Astrocyte (in vitro differentiated cells and primary cell): Measurements from ENCODE around the gene INTS6. TPM values are rescaled to one million over a fixed set of nuclear protein-coding genes. Genes with fewer than 3 reads are reported as not detected.

Experiments used
- DNase-seq: peaks from one replicate; pipeline ENCODE4 v3.0.0-alpha.2; 2010; ENCODE audit warnings: low read depth
- FAIRE-seq: peaks from 2 replicates; lab custom pipeline; 2011; peaks lifted over from hg19 to GRCh38; lab: Jason Lieb, UNC
- H2AFZ ChIP-seq: 2 replicates; pipeline ENCODE4 v1.6.0; 2012; ENCODE audit warnings: low read depth, low read length, inconsistent platforms
- H3K27ac ChIP-seq: 2 replicates; pipeline ENCODE4 v1.5.1; 2011; ENCODE audit warnings: low read depth, low read length, inconsistent platforms
- H3K27me3 ChIP-seq: 2 replicates; pipeline ENCODE4 v1.6.0; 2011; ENCODE audit warnings: low read length, inconsistent platforms; ENCODE audit not compliant: insufficient read depth
- H3K36me3 ChIP-seq: 2 replicates; pipeline ENCODE4 v1.5.1; 2011; ENCODE audit warnings: low read length, inconsistent platforms; ENCODE audit not compliant: insufficient read depth
- H3K4me1 ChIP-seq: 2 replicates; pipeline ENCODE4 v1.5.1; 2011; ENCODE audit warnings: low read length, inconsistent platforms; ENCODE audit not compliant: insufficient read depth
- H3K4me2 ChIP-seq: 2 replicates; pipeline ENCODE4 v1.6.0; 2012; ENCODE audit warnings: low read length, inconsistent platforms
- H3K4me3 ChIP-seq: 2 replicates; pipeline ENCODE4 v1.5.1; 2011; ENCODE audit warnings: low read depth, mild to moderate bottlenecking, low read length, inconsistent platforms; ENCODE audit not compliant: insufficient read depth
- H3K79me2 ChIP-seq: 2 replicates; pipeline ENCODE4 v1.6.0; 2012; ENCODE audit warnings: mild to moderate bottlenecking, low read length, inconsistent platforms; ENCODE audit not compliant: insufficient read depth
- H3K9ac ChIP-seq: 2 replicates; pipeline ENCODE4 v1.6.0; 2012; ENCODE audit warnings: mild to moderate bottlenecking, low read length, inconsistent platforms
- H3K9me3 ChIP-seq: 2 replicates; pipeline ENCODE4 v1.5.1; 2012; ENCODE audit warnings: low read depth, mild to moderate bottlenecking, low read length, inconsistent platforms; ENCODE audit not compliant: insufficient read depth
- H4K20me1 ChIP-seq: 2 replicates; pipeline ENCODE4 v1.6.0; 2012; ENCODE audit warnings: low read length, inconsistent platforms; ENCODE audit not compliant: insufficient read depth
- H3K27ac Mint-ChIP-seq: one replicate; pipeline ENCODE4 v1.8.0; 2021; ENCODE audit warnings: mild to moderate bottlenecking, mixed read lengths; ENCODE audit not compliant: unreplicated experiment
- H3K27me3 Mint-ChIP-seq: one replicate; pipeline ENCODE4 v1.8.0; 2021; ENCODE audit warnings: low read depth, mixed read lengths; ENCODE audit not compliant: unreplicated experiment
- H3K36me3 Mint-ChIP-seq: one replicate; pipeline ENCODE4 v1.8.0; 2021; ENCODE audit warnings: low read depth, mixed read lengths; ENCODE audit not compliant: unreplicated experiment
- H3K4me1 Mint-ChIP-seq: one replicate; pipeline ENCODE4 v1.8.0; 2021; ENCODE audit warnings: low read depth, mixed read lengths; ENCODE audit not compliant: unreplicated experiment
- H3K4me3 Mint-ChIP-seq: one replicate; pipeline ENCODE4 v1.8.0; 2021; ENCODE audit warnings: mild to moderate bottlenecking, moderate library complexity, mixed read lengths; ENCODE audit not compliant: unreplicated experiment
- H3K9me3 Mint-ChIP-seq: one replicate; pipeline ENCODE4 v1.8.0; 2021; ENCODE audit warnings: mild to moderate bottlenecking, mixed read lengths; ENCODE audit not compliant: unreplicated experiment
- EZH2 ChIP-seq: IDR thresholded peaks from 2 replicates; pipeline ENCODE4 v1.6.1; 2012; ENCODE audit warnings: mild to moderate bottlenecking, low read length, inconsistent platforms; ENCODE audit not compliant: insufficient read depth
- total RNA-seq: library from RNA; stranded (reverse); gene quantifications from 2 replicates; pipeline ENCODE4 v1.2.1, GENCODE V29; 2021
- TF ChIP-seq, protein P1 (sequence below): IDR thresholded peaks from 2 replicates; pipeline ENCODE4 v1.5.1; 2011; ENCODE audit warnings: low read depth, mild to moderate bottlenecking, inconsistent platforms, low read length, moderate library complexity; ENCODE audit not compliant: insufficient read depth

The INTS6 gene
- total RNA-seq, 1 donor from 2014 or later = 47.6 TPM

DNA sequence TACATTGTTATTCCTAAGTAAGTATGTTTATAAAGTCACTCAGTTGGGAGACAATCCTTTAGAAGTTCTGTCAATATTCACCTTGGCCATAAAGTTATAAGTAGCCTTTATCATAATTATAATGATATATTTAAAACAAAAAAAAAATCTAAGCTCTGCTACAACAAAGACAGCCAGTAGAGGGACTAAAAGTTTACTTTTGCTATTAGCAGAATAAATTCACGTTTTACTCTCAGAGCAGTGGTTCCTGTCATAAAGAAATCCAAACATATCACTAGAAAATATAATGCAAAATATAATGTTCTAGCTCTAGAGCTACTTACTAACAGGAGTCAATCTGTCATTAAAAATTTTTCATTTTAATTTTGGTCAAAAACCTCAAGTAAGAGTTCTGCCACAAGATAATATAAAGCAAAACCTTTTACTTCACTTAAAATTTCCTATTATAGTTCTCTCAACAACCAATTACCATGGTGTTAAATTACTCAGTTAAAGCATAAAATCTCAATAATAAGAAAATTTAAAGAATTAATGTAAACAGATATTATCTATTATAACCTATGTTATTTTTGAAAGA lies 17.7 kb downstream of the INTS6 start:
- Mint-ChIP-seq H3K36me3 (no peaks in the 10 kb centered on the region), H3K27ac (no peak overlapping the region), H3K9me3 (no peaks in the 10 kb centered on the region), H3K4me3 (no peak overlapping the region), H3K27me3 (no peaks in the 10 kb centered on the region), H3K4me1 (peaks cover 3% of the 10 kb centered on the region)
- Histone ChIP-seq H3K4me1 (no peaks in the 10 kb centered on the region), H3K79me2 (no peaks in the 10 kb centered on the region), H3K4me2 (no peak overlapping the region), H3K36me3 (peaks cover under 1% of the 10 kb centered on the region), H3K9me3 (no peaks in the 10 kb centered on the region), H3K27me3 (no peaks in the 10 kb centered on the region), H4K20me1 (peaks cover 13% of the 10 kb centered on the region), H3K27ac (no peak overlapping the region), H3K4me3 (no peak overlapping the region), H2AFZ (no peak overlapping the region), H3K9ac (no peak overlapping the region)
- TF ChIP-seq EZH2 = no peak
- TF ChIP-seq, protein P1, sequence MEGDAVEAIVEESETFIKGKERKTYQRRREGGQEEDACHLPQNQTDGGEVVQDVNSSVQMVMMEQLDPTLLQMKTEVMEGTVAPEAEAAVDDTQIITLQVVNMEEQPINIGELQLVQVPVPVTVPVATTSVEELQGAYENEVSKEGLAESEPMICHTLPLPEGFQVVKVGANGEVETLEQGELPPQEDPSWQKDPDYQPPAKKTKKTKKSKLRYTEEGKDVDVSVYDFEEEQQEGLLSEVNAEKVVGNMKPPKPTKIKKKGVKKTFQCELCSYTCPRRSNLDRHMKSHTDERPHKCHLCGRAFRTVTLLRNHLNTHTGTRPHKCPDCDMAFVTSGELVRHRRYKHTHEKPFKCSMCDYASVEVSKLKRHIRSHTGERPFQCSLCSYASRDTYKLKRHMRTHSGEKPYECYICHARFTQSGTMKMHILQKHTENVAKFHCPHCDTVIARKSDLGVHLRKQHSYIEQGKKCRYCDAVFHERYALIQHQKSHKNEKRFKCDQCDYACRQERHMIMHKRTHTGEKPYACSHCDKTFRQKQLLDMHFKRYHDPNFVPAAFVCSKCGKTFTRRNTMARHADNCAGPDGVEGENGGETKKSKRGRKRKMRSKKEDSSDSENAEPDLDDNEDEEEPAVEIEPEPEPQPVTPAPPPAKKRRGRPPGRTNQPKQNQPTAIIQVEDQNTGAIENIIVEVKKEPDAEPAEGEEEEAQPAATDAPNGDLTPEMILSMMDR = peak; percentile 56
- no peak for DNase-seq
- FAIRE-seq = no peak

DNA sequence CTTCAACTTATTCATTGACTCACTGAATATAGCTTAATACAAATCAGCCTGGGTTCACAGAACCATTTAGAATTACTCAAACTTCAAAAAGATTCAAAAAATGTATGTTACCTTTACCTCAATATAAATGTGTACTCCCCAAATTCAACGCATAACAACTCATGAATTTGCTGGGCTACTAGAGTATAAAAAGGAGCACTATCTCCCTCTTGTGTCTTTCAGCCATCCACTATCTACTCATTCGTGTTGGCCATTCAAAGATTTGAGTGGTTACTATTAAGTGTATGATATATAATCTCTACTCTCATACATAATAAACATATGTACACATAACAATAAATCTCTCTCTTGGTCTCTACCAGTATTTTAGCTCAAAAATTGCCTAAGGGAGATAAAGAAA lies 20.3 kb downstream of the INTS6 start:
- peaks cover 4% of the 10 kb centered on the region for H3K36me3 ChIP-seq
- no peaks in the 10 kb centered on the region for H3K27me3 Mint-ChIP-seq
- no peak overlapping the region for H3K27ac ChIP-seq
- no peak overlapping the region for H3K4me3 ChIP-seq
- H2AFZ ChIP-seq = no peak overlapping the region
- no peak for FAIRE-seq
- H3K27ac Mint-ChIP-seq = no peak overlapping the region
- H3K4me3 Mint-ChIP-seq = no peak overlapping the region
- H3K36me3 Mint-ChIP-seq = peaks cover 3% of the 10 kb centered on the region
- H3K4me1 ChIP-seq = no peaks in the 10 kb centered on the region
- no peaks in the 10 kb centered on the region for H3K27me3 ChIP-seq
- H3K4me2 ChIP-seq = no peak overlapping the region
- no peak for DNase-seq
- peaks cover 19% of the 10 kb centered on the region for H4K20me1 ChIP-seq
- H3K9me3 ChIP-seq = no peaks in the 10 kb centered on the region
- no peaks in the 10 kb centered on the region for H3K9me3 Mint-ChIP-seq
- H3K4me1 Mint-ChIP-seq = peaks cover 3% of the 10 kb centered on the region
- TF ChIP-seq EZH2 = no peak
- H3K9ac ChIP-seq = no peak overlapping the region
- H3K79me2 ChIP-seq = peaks cover 16% of the 10 kb centered on the region

DNA sequence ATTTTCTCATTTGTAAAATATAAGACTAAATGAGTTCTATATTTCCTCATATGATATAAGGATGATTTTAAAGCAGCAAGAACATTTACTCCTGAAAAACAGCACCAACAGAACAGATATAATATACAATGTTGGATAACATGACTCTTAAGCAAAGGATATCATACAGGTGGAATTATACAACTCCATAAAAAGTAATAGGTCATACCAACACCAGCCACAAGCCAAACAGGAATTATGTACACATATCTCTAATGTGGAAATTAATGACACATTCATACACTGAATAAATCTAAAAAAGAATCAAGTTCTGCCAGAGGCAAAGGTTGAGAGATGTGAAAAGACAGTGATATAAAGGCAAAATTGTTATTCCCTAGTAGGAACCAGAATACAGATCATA lies 25.9 kb downstream of the INTS6 start:
- no peaks in the 10 kb centered on the region for H3K4me1 ChIP-seq
- no peaks in the 10 kb centered on the region for H3K27me3 ChIP-seq
- Mint-ChIP-seq H3K9me3 (no peaks in the 10 kb centered on the region), H3K4me3 (peak overlapping the region; percentile 11), H3K4me1 (peaks cover 33% of the 10 kb centered on the region), H3K36me3 (peaks cover 5% of the 10 kb centered on the region), H3K27ac (no peak overlapping the region), H3K27me3 (no peaks in the 10 kb centered on the region)
- no peak for FAIRE-seq
- H2AFZ ChIP-seq = no peak overlapping the region
- TF ChIP-seq, protein P1 = no peak
- TF ChIP-seq EZH2 = no peak
- no peak overlapping the region for H3K27ac ChIP-seq
- H3K9me3 ChIP-seq = no peaks in the 10 kb centered on the region
- peaks cover 8% of the 10 kb centered on the region for H3K36me3 ChIP-seq
- no peak overlapping the region for H3K9ac ChIP-seq
- H3K4me3 ChIP-seq = no peak overlapping the region
- DNase-seq = no peak
- H3K79me2 ChIP-seq = peaks cover 72% of the 10 kb centered on the region
- peaks cover 64% of the 10 kb centered on the region for H4K20me1 ChIP-seq
- no peak overlapping the region for H3K4me2 ChIP-seq
